ENCODE data around the gene KLK10.

KLK10 gene

DNA sequence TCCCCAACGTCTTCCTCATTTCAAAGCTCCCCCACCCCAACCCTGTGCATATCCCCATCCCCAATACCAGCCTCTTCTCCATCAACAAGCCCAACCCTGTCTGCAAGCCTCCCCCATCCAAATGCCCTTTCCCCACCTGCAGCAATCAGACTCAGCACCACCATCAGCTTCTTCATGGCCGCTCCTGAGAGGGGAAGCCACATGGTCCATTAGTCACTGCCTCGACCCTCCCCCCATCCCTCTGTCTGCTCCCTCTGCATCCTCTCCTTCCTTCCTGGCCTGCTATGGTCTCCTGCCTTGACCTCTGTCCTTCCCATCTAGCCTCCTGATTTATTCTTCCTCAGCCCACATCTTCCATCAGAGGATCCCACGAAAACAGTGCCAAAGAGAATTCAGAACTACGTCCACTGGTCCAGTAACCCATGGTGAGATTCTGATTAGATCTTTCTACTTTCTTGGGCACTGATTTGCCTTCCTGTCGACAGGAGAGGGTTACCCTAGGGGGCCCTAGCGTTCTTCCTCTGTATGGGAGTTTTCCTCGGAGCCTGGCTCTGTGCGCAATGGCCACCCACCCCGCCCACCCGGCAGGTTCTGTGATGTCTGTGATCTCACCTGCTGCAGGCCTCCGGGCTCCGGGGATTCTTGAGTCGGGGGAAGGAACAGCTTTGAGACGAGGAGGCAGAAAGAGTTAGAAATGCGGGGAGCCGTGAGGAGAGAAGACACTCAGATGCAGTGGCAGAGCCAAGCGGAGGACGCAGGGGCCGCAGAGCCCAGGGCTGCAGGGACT is 51.4 kb downstream of the KLK10 start:
- DNase-seq = no peak

DNA sequence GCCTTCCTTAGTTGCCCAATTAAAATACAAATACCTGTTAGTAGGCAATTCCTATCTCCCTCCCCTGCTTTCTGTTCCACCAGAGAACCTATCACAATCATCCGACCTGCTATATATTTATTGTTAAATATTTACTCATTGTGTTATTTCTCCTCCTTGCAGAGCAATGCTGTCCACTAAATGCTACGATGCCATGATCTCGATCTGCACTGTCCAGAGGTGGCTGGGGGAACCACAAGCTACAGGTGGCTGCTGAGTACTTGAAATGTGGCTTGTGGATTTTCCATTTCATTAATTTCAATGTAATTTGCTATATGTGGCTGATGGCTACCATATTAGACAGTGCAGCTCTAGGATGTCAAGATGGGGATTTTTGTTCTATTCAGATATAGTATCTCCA is 55.2 kb downstream of the KLK10 start:
- no peak for DNase-seq

- DNase-seq = no peak
Measured at GRCh38 chr19:50963381-50963780, 56.1 kb downstream of the KLK10 start.

Measured in T-helper 2 cell (primary cell).